Natural killer cell (primary cell): Measurements from ENCODE around the gene BLTP2. TPM values are rescaled to one million over a fixed set of nuclear protein-coding genes. Genes with fewer than 3 reads are reported as not detected.
"Not testable (repeated sequence)": the region's sequence is repeated elsewhere in the genome, so short reads cannot be mapped to it uniquely, and the experiment has no call there.

Experiments used
- ATAC-seq, 3 donors: fragments of 150-1000 bp in 2 of 3; fragments of 200-7000 bp in 1 of 3; cut with Tn5 transposase; 1 replicate in 1 of 3; 2 replicates in 2 of 3; pipeline ENCODE4 v1.10.0; 2021; ENCODE audit warnings: mild to moderate bottlenecking in 2 of 3, moderate library complexity in 2 of 3
- DNase-seq, 2 donors: peaks; one replicate each; pipeline versions ENCODE4 v3.0.0 to v3.0.0-alpha.2; 2013 to 2021; ENCODE audit warnings: mixed read lengths in 1 of 2
- H3K27ac ChIP-seq: one replicate; pipeline ENCODE4 v1.5.1; 2013; ENCODE audit warnings: mild to moderate bottlenecking, low read length
- H3K27me3 ChIP-seq: one replicate; pipeline ENCODE4 v1.6.1; 2013; ENCODE audit warnings: low read length; ENCODE audit not compliant: control insufficient read depth, insufficient read depth
- H3K36me3 ChIP-seq: one replicate; pipeline ENCODE4 v1.6.1; 2013; ENCODE audit warnings: low read length; ENCODE audit not compliant: control insufficient read depth, insufficient read depth
- H3K4me1 ChIP-seq: one replicate; pipeline ENCODE4 v1.6.1; 2013; ENCODE audit warnings: low read length; ENCODE audit not compliant: control insufficient read depth, insufficient read depth
- H3K4me3 ChIP-seq: one replicate; pipeline ENCODE4 v1.5.1; 2013; ENCODE audit warnings: low read length
- H3K9me3 ChIP-seq: one replicate; pipeline ENCODE4 v1.6.1; 2013; ENCODE audit warnings: low read length; ENCODE audit not compliant: control insufficient read depth, insufficient read depth
- H3K27ac Mint-ChIP-seq, 2 donors: one replicate each; pipeline ENCODE4 v1.8.0; 2022; ENCODE audit warnings: mild to moderate bottlenecking in 2 of 2, mixed read lengths in 2 of 2, moderate library complexity in 1 of 2
- H3K27me3 Mint-ChIP-seq, 2 donors: one replicate each; pipeline ENCODE4 v1.8.0; 2022; ENCODE audit warnings: low read depth in 2 of 2, mixed read lengths in 2 of 2
- H3K36me3 Mint-ChIP-seq: one replicate; pipeline ENCODE4 v1.8.0; 2022; ENCODE audit warnings: mixed read lengths
- H3K4me1 Mint-ChIP-seq, 2 donors: one replicate each; pipeline ENCODE4 v1.8.0; 2022; ENCODE audit warnings: mixed read lengths in 2 of 2
- H3K4me3 Mint-ChIP-seq: one replicate; pipeline ENCODE4 v1.8.0; 2022; ENCODE audit warnings: mild to moderate bottlenecking, moderate library complexity, mixed read lengths
- H3K9me3 Mint-ChIP-seq, 2 donors: one replicate each; pipeline ENCODE4 v1.8.0; 2022; ENCODE audit warnings: mixed read lengths in 2 of 2
- CTCF ChIP-seq: fragments of 200-600 bp; IDR thresholded peaks from one replicate; pipeline ENCODE4 v1.8.0; 2022; ENCODE audit warnings: antibody characterized with exemption
- WGBS: methylation state at CpG from one replicate; pipeline ENCODE4 v1.1.7; 2013; ENCODE audit warnings: missing lambda C conversion rate; ENCODE audit not compliant: insufficient coverage; 5-methylcytosine and 5-hydroxymethylcytosine counted together
- intact Hi-C: fragments of 100-400 bp; cut with micrococcal nuclease; formaldehyde crosslinking; loops from one replicate; pipeline ENCODE4 v1.14.2; 2022
- total RNA-seq, 4 donors: library from RNA; stranded (reverse); fragments of 120-200 nt in 1 of 4; gene quantifications; one replicate each; pipeline versions ENCODE4 v1.2.3 to v1.2.4, GENCODE V29; 2013 to 2022

BLTP2 gene
- total RNA-seq, 3 donors from 2014 or later (not counting 1 experiment from before 2014, with no cell fraction given): 169 to 199 (median 188) TPM

- H3K9me3 Mint-ChIP-seq: no peaks in the 10 kb centered on the region
- H3K27me3 Mint-ChIP-seq: no peaks in the 10 kb centered on the region
- peak within 1 kb of the TSS; percentile 93 for H3K27ac ChIP-seq
- H3K27ac Mint-ChIP-seq: peak within 1 kb of the TSS; percentile 100
- intact Hi-C loops: loop anchor here (1.0 to 5.0 kb wide), 2 partner anchors 16 to 55 kb away; partner anchors contain the start of genes RAB34 and RPL23A
- H3K4me1 ChIP-seq: peaks cover 10% of the 10 kb centered on the region
- no peaks in the 10 kb centered on the region for H3K27me3 ChIP-seq
- H3K4me3 Mint-ChIP-seq: peak within 1 kb of the TSS; percentile 98
- H3K36me3 Mint-ChIP-seq: no peaks in the 10 kb centered on the region
- under 1% methylated on average over 66 of the region's 66 CpGs for WGBS
- peaks cover 9% of the 10 kb centered on the region for H3K36me3 ChIP-seq
- H3K4me3 ChIP-seq: peak within 1 kb of the TSS; percentile 86
- peaks cover 55 to 57% of the 10 kb centered on the region in 2 donors for H3K4me1 Mint-ChIP-seq
- DNase-seq (peak; percentile 95 to 96), ATAC-seq (peak; percentile 81 to 91 (median 85))
- no peak for TF ChIP-seq CTCF
- H3K9me3 ChIP-seq: no peaks in the 10 kb centered on the region
Observed at GRCh38 chr17:28661635-28662526, 16.9 kb upstream of the BLTP2 start, which contains the start of the genes SDF2 and SUPT6H. Gene SDF2, minus strand, starts transcription at chr17:28661906. Its CDS starts 30 bp downstream, at chr17:28661876. Gene SUPT6H, plus strand, starts transcription at chr17:28662205. Its CDS starts 11,197 bp downstream, at chr17:28673402.

- WGBS: over 99% methylated on average over 23 of the region's 23 CpGs
- H3K9me3 ChIP-seq, H3K36me3 ChIP-seq, ATAC-seq, H3K9me3 Mint-ChIP-seq, H3K4me3 ChIP-seq, H3K27me3 Mint-ChIP-seq, H3K27ac ChIP-seq, H3K27me3 ChIP-seq, DNase-seq, intact Hi-C loops, H3K36me3 Mint-ChIP-seq: not testable (repeated sequence)
- Mint-ChIP-seq H3K4me1 (peaks cover 41 to 52% of the 10 kb centered on the region in 2 donors), H3K27ac (peak overlapping the region; percentile 100), H3K4me3 (peak overlapping the region; percentile 98)
- H3K4me1 ChIP-seq: peaks cover 10% of the 10 kb centered on the region
Observed at GRCh38 chr17:28659497-28659881, 14.5 kb upstream of the BLTP2 start.

- H3K36me3 Mint-ChIP-seq, H3K27me3 ChIP-seq, H3K27me3 Mint-ChIP-seq, DNase-seq, H3K27ac Mint-ChIP-seq, H3K9me3 Mint-ChIP-seq, H3K36me3 ChIP-seq, H3K4me3 ChIP-seq, H3K4me3 Mint-ChIP-seq, intact Hi-C loops, H3K27ac ChIP-seq, H3K9me3 ChIP-seq, ATAC-seq: not testable (repeated sequence)
- peaks cover 37 to 47% of the 10 kb centered on the region in 2 donors for H3K4me1 Mint-ChIP-seq
- peaks cover 10% of the 10 kb centered on the region for H3K4me1 ChIP-seq
- 98% methylated on average over 45 of the region's 46 CpGs for WGBS
Observed at GRCh38 chr17:28658766-28659496, 14.0 kb upstream of the BLTP2 start.

GRCh38 chr17:28658342-28658741, 13.4 kb upstream of the BLTP2 start:
- H3K27ac ChIP-seq, H3K36me3 ChIP-seq, DNase-seq, H3K27ac Mint-ChIP-seq, H3K36me3 Mint-ChIP-seq, H3K27me3 ChIP-seq, H3K27me3 Mint-ChIP-seq, intact Hi-C loops, ATAC-seq, H3K4me3 Mint-ChIP-seq, H3K9me3 Mint-ChIP-seq, H3K4me3 ChIP-seq, H3K9me3 ChIP-seq: not testable (repeated sequence)
- H3K4me1 ChIP-seq: peaks cover 10% of the 10 kb centered on the region
- peaks cover 31 to 41% of the 10 kb centered on the region in 2 donors for H3K4me1 Mint-ChIP-seq
- 95% methylated on average over 3 of the region's 8 CpGs for WGBS
